GM19395 (cell line): ENCODE results near the gene ADAD2.

Experiments
- ATAC-seq: cut with Tn5 transposase; IDR thresholded peaks from one replicate; pipeline ENCODE4 v1.9.1; 2021; ENCODE audit warnings: mild to moderate bottlenecking, moderate library complexity; ENCODE audit not compliant: unreplicated experiment

Gene ADAD2

GRCh38 chr16:84244728-84245127 is 53.8 kb downstream of the ADAD2 start:
- no peak for ATAC-seq

GRCh38 chr16:84245956-84246678 is 55.2 kb downstream of the ADAD2 start:
- no peak for ATAC-seq

GRCh38 chr16:84246679-84247077 is 55.7 kb downstream of the ADAD2 start:
- ATAC-seq, result no peak
